ENCODE data around the gene SULT2B1.

SULT2B1 gene

DNA sequence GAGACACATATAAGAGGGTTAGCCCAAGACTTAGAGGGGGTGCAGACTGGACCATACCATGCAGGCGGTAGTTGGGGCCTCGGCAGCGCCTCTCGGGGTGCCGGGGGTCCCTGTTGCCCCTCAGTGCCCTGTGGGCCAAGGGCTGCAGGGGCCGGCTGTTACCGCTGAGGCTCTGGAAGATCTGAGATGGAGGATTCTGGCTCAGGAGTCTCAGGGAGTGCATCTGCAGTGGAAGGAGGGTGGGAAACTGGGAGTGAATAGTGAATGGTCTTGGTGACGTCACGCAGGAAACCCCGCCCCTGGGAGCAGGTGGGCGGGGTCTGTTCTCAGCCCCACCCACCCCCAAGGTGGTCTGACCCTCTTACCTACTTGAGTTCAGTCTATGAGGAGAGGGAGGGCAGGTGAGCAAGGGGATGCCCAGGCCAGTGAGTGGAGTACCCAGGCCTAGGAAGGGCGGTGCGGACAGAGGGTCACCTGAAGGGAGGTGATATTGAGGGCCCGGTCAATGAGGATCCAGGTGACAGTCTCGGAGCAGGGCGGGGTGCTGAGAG, 86.9 kb downstream of the SULT2B1 start:
- no peak overlapping the region for H3K4me3 ChIP-seq (ENCODE audit: low read depth, low read length)
- ChIA-PET CTCF (interaction anchor here (1.3 kb wide), 1 partner anchor 14 kb away, joined by 4 read pairs; no protein-coding TSS in a partner anchor), POLR2A (no interaction called here)
- TF ChIP-seq, protein P1, sequence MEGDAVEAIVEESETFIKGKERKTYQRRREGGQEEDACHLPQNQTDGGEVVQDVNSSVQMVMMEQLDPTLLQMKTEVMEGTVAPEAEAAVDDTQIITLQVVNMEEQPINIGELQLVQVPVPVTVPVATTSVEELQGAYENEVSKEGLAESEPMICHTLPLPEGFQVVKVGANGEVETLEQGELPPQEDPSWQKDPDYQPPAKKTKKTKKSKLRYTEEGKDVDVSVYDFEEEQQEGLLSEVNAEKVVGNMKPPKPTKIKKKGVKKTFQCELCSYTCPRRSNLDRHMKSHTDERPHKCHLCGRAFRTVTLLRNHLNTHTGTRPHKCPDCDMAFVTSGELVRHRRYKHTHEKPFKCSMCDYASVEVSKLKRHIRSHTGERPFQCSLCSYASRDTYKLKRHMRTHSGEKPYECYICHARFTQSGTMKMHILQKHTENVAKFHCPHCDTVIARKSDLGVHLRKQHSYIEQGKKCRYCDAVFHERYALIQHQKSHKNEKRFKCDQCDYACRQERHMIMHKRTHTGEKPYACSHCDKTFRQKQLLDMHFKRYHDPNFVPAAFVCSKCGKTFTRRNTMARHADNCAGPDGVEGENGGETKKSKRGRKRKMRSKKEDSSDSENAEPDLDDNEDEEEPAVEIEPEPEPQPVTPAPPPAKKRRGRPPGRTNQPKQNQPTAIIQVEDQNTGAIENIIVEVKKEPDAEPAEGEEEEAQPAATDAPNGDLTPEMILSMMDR (IDR thresholded peaks at IDR 0.05; ENCODE audit: insufficient read depth, low read length, missing control alignments), result no peak
- DNase-seq (ENCODE audit: low read depth, low spot score), result no peak

DNA sequence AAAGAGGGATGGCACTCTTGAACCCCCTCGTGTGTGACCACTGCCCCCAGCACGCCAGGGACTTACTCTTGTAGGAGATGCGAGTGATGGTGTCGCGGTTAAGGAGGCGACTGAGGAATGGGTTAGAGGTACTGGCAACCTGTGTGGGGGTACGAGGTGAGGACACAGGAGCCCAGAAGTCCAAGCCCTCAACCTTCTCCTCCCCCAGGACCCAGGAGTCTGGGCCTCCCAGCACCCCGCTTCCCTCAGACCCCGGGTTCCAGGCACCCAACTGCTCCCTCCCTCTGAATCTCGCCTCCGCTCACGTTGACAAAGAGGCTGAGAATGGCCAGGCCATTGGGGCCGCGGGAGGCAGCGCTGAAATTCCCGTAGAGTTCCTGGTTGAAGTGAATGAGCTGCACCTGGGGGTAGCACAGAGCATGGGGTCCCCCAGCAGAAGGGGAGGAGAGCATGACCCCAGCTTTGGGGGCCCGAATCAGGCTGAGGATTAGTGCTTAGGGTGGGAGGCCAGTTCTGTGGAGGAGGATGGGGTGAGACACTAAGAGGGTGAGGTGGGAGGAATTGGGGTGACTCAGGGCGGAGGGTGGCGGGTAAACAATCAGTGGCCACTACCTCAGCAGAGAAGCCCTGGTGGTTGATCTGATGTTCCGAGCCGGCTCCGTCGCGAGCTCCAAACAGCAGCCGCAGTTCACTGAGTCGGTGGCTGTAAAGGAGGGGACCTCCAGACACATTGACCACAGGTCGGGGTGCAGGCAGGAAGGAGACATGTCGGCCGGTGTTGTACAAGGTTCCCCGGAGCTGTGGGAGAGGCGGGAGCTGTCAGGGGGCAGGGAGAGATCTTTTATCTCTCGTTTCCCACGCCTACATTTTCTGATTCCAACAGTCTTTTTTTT, 87.8 kb downstream of the SULT2B1 start:
- no peak overlapping the region for H3K4me3 ChIP-seq (ENCODE audit: low read depth, low read length)
- TF ChIP-seq, protein P1 (IDR thresholded peaks at IDR 0.05; ENCODE audit: insufficient read depth, low read length, missing control alignments), result no peak
- POLR2A ChIA-PET, result no interaction called here
- DNase-seq (ENCODE audit: low read depth, low spot score), result no peak
- CTCF ChIA-PET, result no interaction called here

DNA sequence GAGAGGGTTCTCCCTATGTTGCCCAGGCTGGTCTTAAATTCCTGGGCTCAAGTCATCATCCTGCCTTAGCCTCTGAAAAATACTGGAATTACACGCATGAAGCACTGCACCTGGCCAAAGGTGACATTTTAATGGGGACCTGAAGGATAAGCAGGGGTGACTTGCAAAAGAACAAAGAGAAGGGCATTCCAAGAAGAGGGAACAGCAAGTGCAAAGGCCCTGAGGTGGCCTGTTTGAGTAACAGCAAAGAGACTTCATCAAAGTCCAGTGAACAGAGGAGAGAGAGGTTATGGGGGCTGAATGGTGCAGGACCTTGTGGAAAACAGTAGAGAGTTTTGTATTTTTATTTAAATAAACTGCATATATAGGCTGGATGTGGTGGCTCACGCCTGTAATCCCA, 89.9 kb downstream of the SULT2B1 start:
- ChIA-PET POLR2A (no interaction called here), CTCF (interaction anchor here (1.1 kb wide), 1 partner anchor 33 kb away, joined by 4 read pairs; no protein-coding TSS in a partner anchor)
- no peak for DNase-seq (ENCODE audit: low read depth, low spot score)
- H3K4me3 ChIP-seq (ENCODE audit: low read depth, low read length), result no peak overlapping the region
- TF ChIP-seq, protein P1 (IDR thresholded peaks at IDR 0.05; ENCODE audit: insufficient read depth, low read length, missing control alignments), result no peak

DNA sequence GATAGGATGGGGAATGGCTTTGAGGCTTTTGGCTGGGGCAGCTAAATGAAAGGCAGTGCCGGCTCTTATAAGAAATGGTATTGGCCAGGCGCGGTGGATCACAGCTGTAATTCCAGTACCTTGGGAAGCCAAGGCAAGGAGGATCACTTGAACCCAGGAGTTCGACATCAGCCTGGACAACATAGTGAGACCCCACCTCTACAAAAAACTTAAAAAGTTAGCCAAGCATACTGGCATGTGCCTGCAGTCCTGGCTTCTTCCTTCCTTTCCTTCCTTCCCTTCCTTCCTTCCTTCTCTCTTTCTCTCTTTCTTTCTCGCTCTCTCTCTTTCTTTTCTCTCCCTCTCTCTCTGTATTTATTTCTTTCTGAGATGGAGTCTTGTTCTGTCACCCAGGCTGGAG, 90.9 kb downstream of the SULT2B1 start:
- TF ChIP-seq, protein P1 (IDR thresholded peaks at IDR 0.05; ENCODE audit: insufficient read depth, low read length, missing control alignments), result no peak
- CTCF ChIA-PET, result interaction anchor here (1.3 kb wide), 1 partner anchor 200 kb away, joined by 4 read pairs; no protein-coding TSS in a partner anchor
- DNase-seq (ENCODE audit: low read depth, low spot score), result no peak
- H3K4me3 ChIP-seq (ENCODE audit: low read depth, low read length), result no peak overlapping the region
- POLR2A ChIA-PET, result no interaction called here

DNA sequence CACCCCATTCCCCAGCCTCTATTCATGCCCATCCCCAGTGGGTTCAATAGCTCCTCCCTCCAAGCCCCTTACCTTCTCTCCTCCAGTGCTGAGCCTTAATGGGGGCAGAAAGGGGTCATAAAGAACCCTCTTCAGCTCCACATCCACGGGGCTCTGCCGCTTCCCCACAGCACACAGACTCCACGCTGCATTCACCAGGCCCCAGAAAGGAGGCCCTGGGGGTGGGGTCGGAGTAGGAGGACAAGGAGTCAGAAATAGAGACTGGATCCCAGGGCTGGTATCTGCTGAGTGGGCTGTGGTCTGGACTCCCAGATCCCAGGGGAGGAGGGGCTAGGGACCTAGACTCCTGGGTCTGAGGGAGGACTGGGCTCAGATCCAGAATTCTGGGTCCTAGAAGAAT, 92.4 kb downstream of the SULT2B1 start:
- no peak for DNase-seq (ENCODE audit: low read depth, low spot score)
- ChIA-PET POLR2A (no interaction called here), CTCF (interaction anchor here (1.6 to 3.1 kb wide), 4 partner anchors 30 to 198 kb away, joined by 3 to 40 read pairs (median 26); partner anchors contain the start of gene NTN5)
- TF ChIP-seq, protein P1 (IDR thresholded peaks at IDR 0.05; ENCODE audit: insufficient read depth, low read length, missing control alignments), result no peak
- no peak overlapping the region for H3K4me3 ChIP-seq (ENCODE audit: low read depth, low read length)

All from AG04449 (cell line).